Heart left ventricle (tissue), 16 donors: ENCODE data around the gene KCNE4. TPM values are rescaled to one million over a fixed set of nuclear protein-coding genes. Genes with fewer than 3 reads are reported as not detected.

Source experiments
- ATAC-seq, 4 donors: fragments of 200-7000 bp; cut with Tn5 transposase; one replicate each; pipeline ENCODE4 v1.9.1; 2020 to 2022; ENCODE audit warnings: moderate library complexity in 4 of 4, mild to moderate bottlenecking in 3 of 4, moderate number of reproducible peaks in 1 of 4
- DNase-seq, 5 donors: peaks; one replicate each; pipeline ENCODE4 v3.0.0-alpha.2; 2020
- H3K27ac ChIP-seq, 12 donors: fragments of 200-600 bp; sonication (generic) in 4 of 12; one replicate each; pipeline versions ENCODE4 v1.5.0 to v1.8.0; 2016 to 2022; ENCODE audit warnings: mild to moderate bottlenecking in 2 of 12
- H3K27me3 ChIP-seq, 9 donors: fragments of 200-600 bp; sonication (generic) in 2 of 9; one replicate each; pipeline versions ENCODE4 v1.5.1 to v1.8.0; 2016 to 2022; ENCODE audit warnings: mild to moderate bottlenecking in 3 of 9
- H3K36me3 ChIP-seq, 9 donors: fragments of 200-600 bp; sonication (generic) in 2 of 9; one replicate each; pipeline versions ENCODE4 v1.5.0 to v1.8.0; 2018 to 2022; ENCODE audit warnings: mild to moderate bottlenecking in 2 of 9
- H3K4me1 ChIP-seq, 12 donors: fragments of 200-600 bp; sonication (generic) in 4 of 12; one replicate each; pipeline versions ENCODE4 v1.5.0 to v1.8.0; 2016 to 2022; ENCODE audit warnings: mild to moderate bottlenecking in 3 of 12
- H3K4me3 ChIP-seq, 12 donors: fragments of 200-600 bp; sonication (generic) in 4 of 12; one replicate each; pipeline versions ENCODE4 v1.5.0 to v1.8.0; 2017 to 2022; ENCODE audit warnings: mild to moderate bottlenecking in 9 of 12, moderate library complexity in 4 of 12
- H3K9me3 ChIP-seq, 12 donors: fragments of 200-600 bp; sonication (generic) in 4 of 12; one replicate each; pipeline versions ENCODE4 v1.5.0 to v1.8.0; 2016 to 2022; ENCODE audit warnings: mild to moderate bottlenecking in 1 of 12
- CTCF ChIP-seq, 12 donors: fragments of 200-600 bp; sonication (generic) in 4 of 12; IDR thresholded peaks; one replicate each; pipeline versions ENCODE4 v1.5.0 to v1.8.0; 2018 to 2022; ENCODE audit warnings: antibody characterized with exemption in 12 of 12, mild to moderate bottlenecking in 5 of 12
- POLR2A ChIP-seq, 2 donors: fragments of 450-650 bp; IDR thresholded peaks; one replicate each; pipeline ENCODE4 v1.6.1; 2017; ENCODE audit warnings: antibody characterized with exemption in 2 of 2, mild to moderate bottlenecking in 2 of 2, moderate library complexity in 2 of 2
- WGBS, 4 donors: extraction: QIAGEN DNeasy Blood & Tissue Kit in 2 of 4; methylation state at CpG; one replicate each; pipeline versions ENCODE4 v1.1.5 to v1.1.7; 2013 to 2018; 5-methylcytosine and 5-hydroxymethylcytosine counted together
- intact Hi-C, 10 donors: fragments of 100-400 bp; cut with DNase I; formaldehyde crosslinking; loops; one replicate each; pipeline versions ENCODE4 v1.11.1 to v1.14.2; 2022
- polyA plus RNA-seq, 2 donors: library from polyadenylated mRNA; stranded (reverse); fragments of 200-250 nt; gene quantifications; one replicate each; pipeline ENCODE4 v1.2.3, GENCODE V29; 2013
- total RNA-seq, 9 donors: library from RNA; depleted of rRNA in 2 of 9; stranded (reverse); fragments of >200 nt in 2 of 9; fragmentation: NEBNext Ultra II Directional in 3 of 9; extraction: Animal tissue kit (Norgen Biotek cat#: 25700) in 3 of 9; gene quantifications; one replicate each; pipeline versions ENCODE4 v1.1.0 to v1.2.4, GENCODE V29; 2016 to 2023
- donor health status: ischemic (EF 13 %, LVEDD 7.1; RV severe dilation, severe dysfunction).
- donor health status: healthy with polysubstance abuse.
- donor health status: DM: no; HTN: yes; CAD: no.
- donor health status: DM: no; HTN: no; CAD: no.
- donor health status: ischemic (EF 25% LVEDD 6.9; RV normal size, moderate dysfunction).
- donor health status: ischemic (EF 25% LVEDD 5.7; RV mildly dilated, moderate dysfunction).
- donor health status: healthy.
- donor health status: DM: yes; HTN: yes; CAD: no.
- donor health status: ischemic (EF 35%, LVEDD 5.7; RV mildly dilated, moderate dysfunction).
- donor health status: nonischemic (EF 11% LVEDD 7.7; RV severe dilation, severe dysfunction).
- donor health status: DM: yes; HTN: yes; CAD: no.
- donor health status: PGD.
- donor health status: ischemic (EF 29% LVEDD 5.4; RV normal size, mild dysfunction).
- donor health status: nonischemic (EF 23%, LVEDD 6.1; RV moderate dilation, normal function).

Gene KCNE4
- total and polyA plus RNA-seq, 11 donors = 0.69 to 3.7 (median 1.6) TPM

GRCh38 chr2:223072826-223073225, 20.8 kb downstream of the KCNE4 start:
- Histone ChIP-seq H3K4me1 (no peaks in the 10 kb centered on the region), H3K27ac (no peak overlapping the region), H3K27me3 (no peaks in the 10 kb centered on the region), H3K9me3 (no peaks in the 10 kb centered on the region), H3K4me3 (no peak overlapping the region), H3K36me3 (no peaks in the 10 kb centered on the region)
- DNase-seq = no peak
- no peak for ATAC-seq
- no peak for TF ChIP-seq CTCF (IDR thresholded peaks at IDR 0.05)
- no peak for TF ChIP-seq POLR2A (IDR thresholded peaks at IDR 0.05)
- intact Hi-C loops = no loop called here
- 87 to 93% (median 89%) methylated on average over 3 of the region's 3 CpGs for WGBS, 4 donors

- no peak overlapping the region for H3K27ac ChIP-seq
- no peaks in the 10 kb centered on the region for H3K4me1 ChIP-seq
- no peaks in the 10 kb centered on the region for H3K9me3 ChIP-seq
- no peaks in the 10 kb centered on the region for H3K27me3 ChIP-seq
- H3K36me3 ChIP-seq = no peaks in the 10 kb centered on the region
- H3K4me3 ChIP-seq = no peak overlapping the region
- intact Hi-C loops = no loop called here
- ATAC-seq (no peak), DNase-seq (no peak)
- TF ChIP-seq CTCF (IDR thresholded peaks at IDR 0.05) = no peak
- no peak for TF ChIP-seq POLR2A (IDR thresholded peaks at IDR 0.05)
- 73 to 88% (median 77%) methylated on average over 6 of the region's 6 CpGs for WGBS, 4 donors
These were observed 23.6 kb downstream of the KCNE4 start for GRCh38 chr2:223075301-223076270.

DNA sequence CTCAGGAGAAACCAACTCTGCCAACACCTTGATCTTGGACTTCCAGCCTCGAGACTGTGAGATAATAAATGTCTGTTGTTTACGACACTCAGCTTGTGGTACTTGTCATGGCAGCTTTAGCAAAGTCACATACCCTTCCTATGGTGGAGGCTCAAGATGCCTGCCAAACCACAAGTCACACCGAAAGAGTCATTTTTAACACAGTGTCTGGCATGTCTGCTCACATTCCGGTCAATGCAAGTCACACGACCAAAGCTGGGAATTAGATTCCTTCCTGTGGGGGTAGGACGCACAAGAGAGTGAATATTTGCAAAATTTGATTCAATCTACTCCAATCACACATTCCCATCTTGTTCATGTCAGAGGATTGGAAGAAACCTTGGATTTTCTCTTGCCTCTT, 24.6 kb downstream of the KCNE4 start:
- DNase-seq (no peak), ATAC-seq (no peak)
- intact Hi-C loops = no loop called here
- H3K9me3 ChIP-seq = no peaks in the 10 kb centered on the region
- H3K4me1 ChIP-seq = no peaks in the 10 kb centered on the region
- TF ChIP-seq POLR2A (IDR thresholded peaks at IDR 0.05) (no peak), CTCF (IDR thresholded peaks at IDR 0.05) (no peak)
- H3K27me3 ChIP-seq = no peaks in the 10 kb centered on the region
- no peak overlapping the region for H3K27ac ChIP-seq
- H3K4me3 ChIP-seq = no peak overlapping the region
- 65 to 77% (median 75%) methylated on average over 6 of the region's 6 CpGs for WGBS, 4 donors
- H3K36me3 ChIP-seq = no peaks in the 10 kb centered on the region

GRCh38 chr2:223078482-223078881, 26.5 kb downstream of the KCNE4 start:
- H3K9me3 ChIP-seq = no peaks in the 10 kb centered on the region
- intact Hi-C loops = no loop called here
- ATAC-seq (no peak), DNase-seq (no peak)
- no peaks in the 10 kb centered on the region for H3K27me3 ChIP-seq
- WGBS, 4 donors = 88 to 93% (median 91%) methylated on average over 1 of the region's 1 CpG
- no peak for TF ChIP-seq CTCF (IDR thresholded peaks at IDR 0.05)
- no peak for TF ChIP-seq POLR2A (IDR thresholded peaks at IDR 0.05)
- no peaks in the 10 kb centered on the region for H3K36me3 ChIP-seq
- H3K4me3 ChIP-seq = no peak overlapping the region
- no peak overlapping the region for H3K27ac ChIP-seq
- no peaks in the 10 kb centered on the region for H3K4me1 ChIP-seq
